OCI-LY7 (cell line): ENCODE data around the gene TXNDC2.

ENCODE experiments used
- EZH2phosphoT487 ChIP-seq: fragments of 200-600 bp; sonication (generic); IDR thresholded peaks from 2 replicates; pipeline ENCODE4 v1.6.1; 2018; ENCODE audit warnings: low read depth, borderline replicate concordance, mild to moderate bottlenecking, mixed run types, antibody characterized with exemption, low read length, moderate library complexity, mixed read lengths
- TF ChIP-seq, protein P1 (sequence below): fragments of 200-600 bp; sonication (generic); conservative IDR thresholded peaks from 2 replicates; pipeline ENCODE4 v1.5.1; 2014; ENCODE audit warnings: mild to moderate bottlenecking, antibody characterized with exemption, low read length, moderate library complexity, mixed read lengths

DNA sequence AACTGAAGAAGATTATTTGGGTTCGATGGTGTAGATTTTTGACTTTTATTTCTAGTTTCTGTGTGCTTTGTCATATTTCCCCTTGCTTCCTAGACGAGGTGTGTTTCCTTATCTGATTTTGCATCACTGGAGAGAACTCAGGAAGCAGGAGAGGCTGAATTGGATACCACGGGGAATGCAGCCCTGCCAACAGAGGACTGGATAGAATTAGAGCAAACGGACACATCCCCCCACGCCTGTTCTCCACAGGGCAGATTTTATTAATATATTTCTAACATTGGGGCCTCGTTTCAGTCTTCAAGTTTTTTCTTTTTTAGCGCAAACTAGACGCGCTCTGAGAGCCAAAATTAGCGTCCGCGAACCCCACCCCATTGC lies 27.4 kb downstream of the TXNDC2 start:
- TF ChIP-seq, protein P1, sequence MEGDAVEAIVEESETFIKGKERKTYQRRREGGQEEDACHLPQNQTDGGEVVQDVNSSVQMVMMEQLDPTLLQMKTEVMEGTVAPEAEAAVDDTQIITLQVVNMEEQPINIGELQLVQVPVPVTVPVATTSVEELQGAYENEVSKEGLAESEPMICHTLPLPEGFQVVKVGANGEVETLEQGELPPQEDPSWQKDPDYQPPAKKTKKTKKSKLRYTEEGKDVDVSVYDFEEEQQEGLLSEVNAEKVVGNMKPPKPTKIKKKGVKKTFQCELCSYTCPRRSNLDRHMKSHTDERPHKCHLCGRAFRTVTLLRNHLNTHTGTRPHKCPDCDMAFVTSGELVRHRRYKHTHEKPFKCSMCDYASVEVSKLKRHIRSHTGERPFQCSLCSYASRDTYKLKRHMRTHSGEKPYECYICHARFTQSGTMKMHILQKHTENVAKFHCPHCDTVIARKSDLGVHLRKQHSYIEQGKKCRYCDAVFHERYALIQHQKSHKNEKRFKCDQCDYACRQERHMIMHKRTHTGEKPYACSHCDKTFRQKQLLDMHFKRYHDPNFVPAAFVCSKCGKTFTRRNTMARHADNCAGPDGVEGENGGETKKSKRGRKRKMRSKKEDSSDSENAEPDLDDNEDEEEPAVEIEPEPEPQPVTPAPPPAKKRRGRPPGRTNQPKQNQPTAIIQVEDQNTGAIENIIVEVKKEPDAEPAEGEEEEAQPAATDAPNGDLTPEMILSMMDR: no peak
- TF ChIP-seq EZH2phosphoT487: no peak
